HEK293T (cell line): ENCODE measurements around the gene PRDM16.

Source experiments
- CTCF ChIA-PET: fragments of 350-600 bp; formaldehyde crosslinking; extraction: SDS; loops from one replicate; lab custom pipeline; 2021; ENCODE audit warnings: antibody characterized with exemption, inconsistent platforms; lab: Yijun Ruan, JAX
- POLR2A ChIA-PET: fragments of 350-600 bp; formaldehyde crosslinking; extraction: SDS; loops from one replicate; lab custom pipeline; 2020; ENCODE audit warnings: antibody characterized with exemption, inconsistent platforms; lab: Yijun Ruan, JAX
- DNase-seq: peaks from one replicate; pipeline ENCODE4 v3.0.0; 2012; ENCODE audit warnings: mixed read lengths; ENCODE audit errors: extremely low spot score
- ARNT ChIP-seq: fragments of 450-650 bp; IDR thresholded peaks from 2 replicates; pipeline ENCODE4 v1.6.1; 2017; ENCODE audit warnings: mild to moderate bottlenecking
- BHLHE40 ChIP-seq: fragments of 450-650 bp; IDR thresholded peaks from 2 replicates; pipeline ENCODE4 v1.6.1; 2016; ENCODE audit warnings: mild to moderate bottlenecking, moderate library complexity, borderline replicate concordance
- CTBP1 ChIP-seq: fragments of 450-650 bp; IDR thresholded peaks from 2 replicates; pipeline ENCODE4 v1.6.1; 2016; ENCODE audit warnings: borderline replicate concordance
- ELF4 ChIP-seq: fragments of 450-650 bp; IDR thresholded peaks from 2 replicates; pipeline ENCODE4 v1.6.1; 2017; ENCODE audit warnings: antibody characterized with exemption
- FOXA1 ChIP-seq: fragments of 450-650 bp; IDR thresholded peaks from 2 replicates; pipeline ENCODE4 v1.6.1; 2016; ENCODE audit warnings: mild to moderate bottlenecking
- FOXK2 ChIP-seq: fragments of 450-650 bp; IDR thresholded peaks from 2 replicates; pipeline ENCODE4 v1.6.1; 2016; ENCODE audit warnings: mild to moderate bottlenecking
- FOXM1 ChIP-seq: fragments of 450-650 bp; IDR thresholded peaks from 2 replicates; pipeline ENCODE4 v1.6.1; 2017; ENCODE audit warnings: mild to moderate bottlenecking, borderline replicate concordance
- HDGF ChIP-seq: fragments of 450-650 bp; IDR thresholded peaks from 2 replicates; pipeline ENCODE4 v1.6.1; 2017; ENCODE audit warnings: antibody characterized with exemption, borderline replicate concordance
- L3MBTL2 ChIP-seq: fragments of 450-650 bp; conservative IDR thresholded peaks from 2 replicates; pipeline ENCODE4 v1.6.1; 2016; ENCODE audit warnings: mild to moderate bottlenecking
- LEF1 ChIP-seq: fragments of 450-650 bp; IDR thresholded peaks from 2 replicates; pipeline ENCODE4 v1.6.1; 2017; ENCODE audit warnings: mild to moderate bottlenecking, borderline replicate concordance
- NFRKB ChIP-seq: fragments of 450-650 bp; IDR thresholded peaks from 2 replicates; pipeline ENCODE4 v1.6.1; 2016; ENCODE audit warnings: mild to moderate bottlenecking, moderate library complexity
- PKNOX1 ChIP-seq: fragments of 450-650 bp; IDR thresholded peaks from 2 replicates; pipeline ENCODE4 v1.6.1; 2016
- SP1 ChIP-seq: fragments of 450-650 bp; IDR thresholded peaks from 2 replicates; pipeline ENCODE4 v1.6.1; 2017
- SUZ12 ChIP-seq: fragments of 450-650 bp; IDR thresholded peaks from 2 replicates; pipeline ENCODE4 v1.6.1; 2016; ENCODE audit warnings: mild to moderate bottlenecking
- TARDBP ChIP-seq: fragments of 450-650 bp; IDR thresholded peaks from 2 replicates; pipeline ENCODE4 v1.6.1; 2016
- ZNF384 ChIP-seq: fragments of 450-650 bp; IDR thresholded peaks from 2 replicates; pipeline ENCODE4 v1.6.1; 2016

PRDM16 gene

DNA sequence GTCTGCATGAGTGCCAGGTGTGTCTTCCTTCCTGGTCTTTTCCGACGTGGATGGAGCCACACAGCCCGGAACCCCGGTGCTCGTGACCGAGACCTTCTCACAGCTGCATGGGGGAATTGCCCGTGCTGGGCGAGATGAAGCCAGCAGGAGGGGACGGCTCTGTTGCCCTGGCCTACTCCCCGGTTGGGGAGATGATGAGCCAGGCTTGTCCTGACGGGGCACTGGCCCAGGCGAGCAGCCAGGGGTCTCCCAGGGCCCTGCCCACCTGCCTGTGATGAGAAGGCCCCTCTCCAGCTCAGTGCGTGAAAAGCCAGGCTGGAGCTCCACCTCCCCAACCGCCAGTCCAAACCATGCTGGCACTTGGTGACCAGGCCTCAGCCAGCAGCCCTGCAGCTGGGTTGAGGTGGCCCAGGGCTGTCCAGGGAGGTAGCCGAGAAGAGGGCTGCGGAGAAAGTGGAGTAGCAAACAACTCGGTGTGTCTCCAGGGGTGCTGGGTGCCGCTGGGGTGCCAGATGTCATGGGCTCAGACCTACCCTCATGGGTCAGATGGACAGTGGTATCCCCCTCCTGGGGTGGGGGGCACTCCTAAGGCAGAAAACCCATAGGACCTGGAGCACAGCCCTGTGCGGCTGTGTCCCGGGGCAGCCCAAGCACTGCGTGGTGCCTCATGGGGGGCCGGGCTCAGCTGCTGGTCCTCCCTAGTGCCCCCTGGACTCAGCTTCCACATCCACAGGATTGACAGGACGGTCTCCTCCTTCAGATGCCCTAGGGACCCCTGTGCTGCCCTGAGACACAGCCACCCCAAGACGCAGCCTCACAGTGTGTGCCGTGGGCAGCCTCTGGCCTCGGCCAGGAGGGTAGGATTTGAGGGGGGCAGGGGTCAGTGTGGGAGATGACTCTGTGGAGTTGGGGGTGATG lies 26.1 kb downstream of the PRDM16 start:
- POLR2A ChIA-PET, result no interaction called here
- CTCF ChIA-PET, result no interaction called here
- DNase-seq, result no peak

GRCh38 chr1:3096345-3096744 lies 27.3 kb downstream of the PRDM16 start:
- POLR2A ChIA-PET, result no interaction called here
- TF ChIP-seq NFRKB (no peak), LEF1 (no peak), SP1 (no peak), ZNF384 (no peak), HDGF (no peak), FOXA1 (no peak), ARNT (no peak), CTBP1 (no peak), PKNOX1 (no peak), BHLHE40 (no peak), FOXK2 (no peak), SUZ12 (no peak)
- no peak for DNase-seq
- CTCF ChIA-PET, result no interaction called here

More for the DNA sequence above, 26.1 kb downstream of the PRDM16 start:
- TF ChIP-seq LEF1, result no peak
- TF ChIP-seq CTBP1, result no peak
- TF ChIP-seq SUZ12, result no peak
- no peak for TF ChIP-seq SP1
- no peak for TF ChIP-seq HDGF
- TF ChIP-seq TARDBP, result no peak
- no peak for TF ChIP-seq FOXM1
- TF ChIP-seq NFRKB, result no peak

GRCh38 chr1:3097231-3097630 lies 28.2 kb downstream of the PRDM16 start:
- DNase-seq, result no peak
- ChIA-PET CTCF (no interaction called here), POLR2A (no interaction called here)
- no peak for TF ChIP-seq BHLHE40
- no peak for TF ChIP-seq FOXK2
- no peak for TF ChIP-seq FOXM1
- no peak for TF ChIP-seq ZNF384
- TF ChIP-seq SUZ12, result no peak
- TF ChIP-seq ARNT, result no peak
- TF ChIP-seq TARDBP, result no peak
- no peak for TF ChIP-seq L3MBTL2
- no peak for TF ChIP-seq SP1
- TF ChIP-seq LEF1, result no peak

GRCh38 chr1:3097861-3098260 lies 28.9 kb downstream of the PRDM16 start:
- TF ChIP-seq SP1, result no peak
- no peak for TF ChIP-seq FOXK2
- no peak for TF ChIP-seq PKNOX1
- TF ChIP-seq FOXM1, result no peak
- no peak for TF ChIP-seq LEF1
- no peak for TF ChIP-seq L3MBTL2
- no peak for TF ChIP-seq CTBP1
- no peak for TF ChIP-seq FOXA1
- no peak for TF ChIP-seq TARDBP
- CTCF ChIA-PET, result no interaction called here
- no peak for DNase-seq
- POLR2A ChIA-PET, result no interaction called here

DNA sequence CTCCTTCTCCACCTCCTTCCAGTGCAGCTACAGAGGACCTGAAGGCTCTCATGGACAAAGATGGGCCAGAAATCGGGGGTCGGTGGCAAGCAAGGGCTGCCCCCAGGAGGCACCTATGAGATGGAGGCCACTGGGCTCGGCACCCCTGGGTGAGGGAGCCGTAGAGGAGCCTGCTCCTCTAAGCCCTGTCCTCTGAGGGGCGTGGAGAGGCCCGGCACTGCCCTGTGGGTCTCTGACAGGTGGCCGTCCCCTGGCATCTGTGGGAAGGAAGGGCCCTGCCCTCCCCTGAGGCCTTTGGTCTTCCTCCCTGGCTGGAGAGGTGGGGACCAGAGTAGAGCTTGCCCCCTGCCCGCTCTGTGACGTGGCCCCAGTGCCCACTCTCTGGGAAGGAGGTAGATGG lies 30.9 kb downstream of the PRDM16 start:
- DNase-seq, result no peak
- POLR2A ChIA-PET, result no interaction called here
- CTCF ChIA-PET, result no interaction called here
- no peak for TF ChIP-seq ELF4
- no peak for TF ChIP-seq ARNT
- TF ChIP-seq L3MBTL2, result no peak
- TF ChIP-seq BHLHE40, result no peak
- TF ChIP-seq CTBP1, result no peak
- TF ChIP-seq ZNF384, result no peak
- no peak for TF ChIP-seq SUZ12
- TF ChIP-seq PKNOX1, result no peak
- no peak for TF ChIP-seq FOXA1
- no peak for TF ChIP-seq SP1
- TF ChIP-seq FOXM1, result no peak
- TF ChIP-seq TARDBP, result no peak
- no peak for TF ChIP-seq HDGF
- no peak for TF ChIP-seq FOXK2
- TF ChIP-seq LEF1, result no peak
- no peak for TF ChIP-seq NFRKB

- no peak for TF ChIP-seq HDGF
- no peak for TF ChIP-seq ARNT
- no peak for TF ChIP-seq FOXM1
- no peak for TF ChIP-seq PKNOX1
- no peak for TF ChIP-seq FOXK2
- ChIA-PET POLR2A (no interaction called here), CTCF (no interaction called here)
- no peak for DNase-seq
These were observed 32.3 kb downstream of the PRDM16 start for GRCh38 chr1:3101124-3101939.
